ENCODE results near the gene MAGI1.
"Not testable (repeated sequence)": the region's sequence is repeated elsewhere in the genome, so short reads cannot be mapped to it uniquely, and the experiment has no call there.

The MAGI1 gene

DNA sequence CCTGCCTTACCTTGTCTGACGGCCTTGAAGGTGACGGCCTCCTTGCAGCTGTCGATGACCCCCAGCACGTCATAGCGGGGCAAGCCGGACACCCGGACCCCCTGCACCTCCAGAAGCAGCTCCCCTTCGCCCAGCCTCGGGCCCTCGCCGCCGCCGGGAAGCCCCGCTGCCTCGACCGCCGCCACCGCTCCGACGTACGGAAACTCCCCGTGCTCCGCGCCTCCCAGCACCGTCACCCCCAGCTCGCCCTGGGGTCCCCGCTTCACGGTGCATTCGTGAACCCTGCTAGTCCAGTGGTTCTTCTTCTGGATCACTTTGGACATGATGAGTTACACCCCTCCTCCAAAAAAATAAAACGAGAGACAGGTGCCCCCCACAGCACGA lies 740 bp downstream of the MAGI1 start:
- no peak for DNase-seq

DNA sequence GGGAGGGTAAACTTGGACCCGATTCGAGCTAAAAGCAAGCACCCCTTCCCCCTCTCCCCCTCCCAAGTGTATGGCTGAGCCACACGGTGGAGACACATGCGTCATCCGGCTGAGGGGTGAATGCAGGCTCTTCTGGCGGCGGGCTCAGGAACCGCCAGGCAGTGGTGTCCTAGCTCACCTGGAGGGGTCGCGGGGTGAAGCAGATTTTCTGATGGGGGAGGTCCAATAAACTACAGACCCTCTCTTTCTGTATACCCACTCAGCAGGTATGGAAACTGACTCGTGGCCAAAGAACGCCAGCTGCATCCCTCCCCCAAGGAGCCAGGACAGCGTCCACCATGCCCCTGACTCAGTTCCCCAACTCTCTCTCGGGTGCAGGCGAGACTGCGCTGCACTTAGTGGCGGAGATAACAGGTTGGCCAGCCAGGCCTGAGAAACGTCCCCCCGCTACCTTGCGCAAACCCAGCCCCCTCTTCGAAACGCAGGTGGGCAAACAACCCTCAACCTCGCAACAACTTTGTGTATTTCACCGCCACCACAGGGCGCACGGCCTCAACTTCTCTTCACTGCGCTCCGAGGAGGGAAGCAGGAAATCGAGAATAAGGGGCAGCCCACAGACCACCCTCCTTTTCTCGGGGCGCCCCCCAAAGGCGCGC lies 1.3 kb downstream of the MAGI1 start:
- no peak for DNase-seq

DNA sequence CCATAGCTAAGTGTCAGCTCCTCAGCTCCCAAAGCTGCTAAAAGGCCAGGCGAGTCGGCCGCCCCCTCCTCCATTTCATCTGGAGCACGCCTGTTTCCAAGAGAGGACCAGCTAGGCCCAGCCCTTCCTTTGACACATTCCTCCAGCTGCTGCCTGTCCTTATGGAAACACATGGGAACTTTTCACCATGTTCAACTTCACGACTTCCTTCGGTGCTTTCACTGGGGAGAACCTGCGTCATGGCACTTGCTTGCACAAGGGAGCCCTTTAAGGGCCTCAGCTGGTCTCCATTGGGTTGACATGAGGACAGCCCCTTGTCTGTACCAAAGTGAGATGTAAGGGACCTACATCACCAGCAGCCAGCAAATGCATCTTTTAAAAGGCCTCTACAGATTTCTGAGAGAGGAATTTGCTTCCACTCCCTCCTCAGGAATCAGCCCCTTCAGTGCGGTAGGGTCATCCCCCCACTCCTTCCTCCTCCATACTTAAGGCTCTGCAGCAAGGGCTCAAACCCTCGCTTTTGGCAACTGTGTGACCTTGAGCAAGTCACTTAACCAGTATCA lies 2.1 kb downstream of the MAGI1 start:
- no peak for DNase-seq

DNA sequence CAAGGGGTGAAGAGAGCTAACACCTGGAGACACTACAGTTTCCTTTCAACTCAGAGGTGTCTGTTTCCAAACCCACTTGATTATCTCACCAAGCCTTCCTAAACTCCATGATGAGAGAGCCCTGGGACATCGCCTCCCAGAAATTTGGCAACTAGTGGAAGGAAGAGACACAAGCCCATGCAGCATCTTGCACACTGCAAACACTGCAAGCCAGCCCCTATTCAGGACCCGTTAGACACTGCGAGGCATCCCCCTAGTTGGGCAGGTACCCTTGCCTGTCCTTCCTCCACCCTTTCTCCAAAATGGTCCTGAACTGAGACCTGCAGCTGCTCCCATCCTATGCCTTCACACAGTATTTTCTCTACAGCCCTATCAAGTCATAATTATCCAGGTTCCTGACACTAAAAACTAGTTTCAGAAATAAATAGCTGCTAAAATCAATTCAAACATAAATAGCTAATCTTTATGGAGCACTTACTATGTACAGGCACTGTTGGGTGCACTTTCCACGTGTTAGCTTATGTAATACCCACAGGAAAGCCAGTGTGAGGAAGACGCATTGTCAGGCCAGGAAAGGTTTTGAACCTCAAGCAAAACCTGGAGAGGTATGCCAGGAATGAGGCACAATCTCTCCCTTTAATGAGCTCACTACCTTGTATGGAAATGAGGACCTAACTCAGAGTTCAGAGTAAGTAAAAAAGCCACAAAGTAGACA lies 2.8 kb downstream of the MAGI1 start:
- no peak for DNase-seq

DNA sequence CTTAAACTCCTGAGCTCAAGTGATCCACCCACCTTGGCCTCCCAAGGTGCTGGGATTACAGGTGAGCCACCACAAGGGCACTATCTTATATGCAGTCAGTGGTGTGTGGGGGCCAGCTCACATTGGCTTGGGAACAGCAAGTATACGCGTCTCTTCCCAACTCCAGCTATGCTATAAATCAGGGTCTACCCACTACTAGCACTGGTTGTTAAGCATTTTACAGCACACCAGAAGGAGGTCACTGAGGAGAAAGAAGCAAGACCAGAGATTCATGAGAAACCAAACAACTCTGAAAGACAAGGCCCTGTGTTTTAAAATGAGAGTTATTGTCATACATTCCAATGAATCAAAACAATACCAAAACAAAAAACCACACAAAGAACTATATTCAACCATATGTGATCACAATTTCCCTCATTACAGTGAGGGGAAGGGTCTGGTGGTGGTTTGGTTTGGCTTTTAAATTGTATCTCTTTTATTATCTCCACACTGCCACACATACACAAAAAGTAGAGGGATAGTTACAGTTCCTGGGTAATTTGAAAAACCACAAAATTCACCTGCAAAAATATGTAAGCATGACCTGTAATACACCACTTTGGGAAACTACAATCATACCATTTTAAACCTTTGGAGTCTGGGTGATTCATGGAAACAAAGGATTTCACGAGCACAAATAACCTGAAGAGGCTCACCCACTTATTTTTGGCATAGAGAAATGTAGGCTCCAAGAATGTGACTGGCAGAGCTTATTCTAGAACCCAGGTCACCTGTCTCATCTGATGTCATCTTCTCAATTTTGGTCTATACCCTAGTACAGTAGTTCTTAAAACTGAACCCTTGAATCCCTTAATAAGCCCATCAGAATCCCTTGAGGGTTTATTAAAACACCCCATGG lies 5.2 kb downstream of the MAGI1 start:
- DNase-seq: no peak

DNA sequence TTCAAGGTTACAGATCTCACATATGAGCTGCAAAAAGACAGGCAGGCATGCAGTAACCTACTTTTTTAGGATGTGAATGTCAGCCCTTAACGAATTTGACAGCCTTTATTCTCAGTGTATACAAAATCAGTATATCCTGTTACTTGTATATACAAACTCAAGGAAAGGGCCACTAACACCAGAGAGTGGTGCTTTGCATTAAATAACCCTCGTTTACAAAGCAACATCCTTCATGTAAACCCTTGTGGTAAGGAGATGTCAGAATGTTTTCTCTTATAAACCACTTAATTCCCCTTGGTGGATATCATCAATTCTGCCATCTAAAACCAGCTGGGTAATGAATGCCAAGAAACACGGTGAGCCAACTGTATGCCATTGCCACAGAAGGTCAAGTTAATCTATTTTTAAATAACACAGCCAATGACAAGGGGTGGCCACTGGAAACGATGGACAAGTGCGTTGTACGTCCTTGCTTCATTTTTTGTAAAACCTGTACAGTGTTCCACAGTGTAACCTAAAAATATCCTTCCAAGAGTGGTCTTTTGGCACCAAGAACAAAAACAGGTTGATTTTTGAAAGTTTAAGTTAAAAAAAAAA lies 7.5 kb downstream of the MAGI1 start:
- DNase-seq: no peak

DNA sequence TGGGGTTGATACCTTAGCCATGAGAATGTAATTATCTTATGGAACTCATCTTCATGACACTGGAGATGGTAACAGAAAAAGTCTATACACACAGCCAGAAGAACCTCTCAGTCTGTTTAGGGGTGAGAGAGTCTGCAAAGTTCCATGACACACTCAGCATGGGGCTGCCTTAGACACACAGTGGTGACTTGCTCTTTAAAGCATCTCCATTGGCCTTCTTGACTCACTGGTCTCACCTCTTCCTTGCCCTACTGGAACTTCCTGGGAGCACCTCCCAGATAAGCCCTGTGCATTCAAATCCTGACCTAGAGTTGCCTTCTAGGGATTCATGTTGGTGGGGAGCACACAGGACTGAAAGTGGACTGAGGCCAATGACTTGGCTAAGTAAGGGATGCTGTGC lies 9.3 kb downstream of the MAGI1 start:
- DNase-seq: no peak

DNA sequence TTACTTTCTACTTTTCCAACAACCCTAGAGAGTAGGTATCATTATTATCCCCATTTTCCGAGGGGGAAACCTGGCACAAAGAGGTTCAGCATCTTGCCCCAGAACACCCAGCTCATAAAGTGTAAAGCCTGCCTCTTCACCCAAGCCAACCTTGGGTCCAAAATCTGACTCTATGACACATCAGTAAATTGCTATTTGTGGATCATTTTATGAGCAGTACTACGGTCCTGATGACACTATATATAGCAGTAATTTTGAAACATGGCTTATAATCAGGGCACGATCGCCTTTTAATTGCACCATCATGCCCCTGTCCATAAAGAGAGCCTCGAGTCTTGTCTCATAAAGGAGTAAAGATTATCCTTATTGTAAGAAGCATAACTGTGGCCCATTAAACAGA lies 9.7 kb downstream of the MAGI1 start:
- DNase-seq: no peak

DNA sequence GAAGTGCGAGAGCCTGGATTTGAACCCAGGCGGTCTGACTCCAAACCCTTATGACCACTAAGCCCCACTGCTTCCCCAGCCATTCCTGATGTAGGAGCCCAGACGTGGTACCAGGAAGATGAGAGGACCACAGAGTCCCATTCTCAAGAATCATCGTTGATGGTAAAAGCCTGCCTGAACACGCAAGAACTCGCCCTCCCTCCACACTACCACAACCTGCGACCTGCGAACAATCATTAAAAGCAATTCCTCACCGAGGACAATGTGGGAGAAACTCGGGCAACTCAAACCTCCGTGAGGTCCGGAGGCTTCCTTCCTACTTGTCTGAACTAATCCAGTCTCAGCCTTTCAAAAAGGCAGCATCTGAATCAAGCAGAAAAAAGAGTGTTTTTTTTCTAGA lies 10.3 kb downstream of the MAGI1 start:
- no peak for DNase-seq

DNA sequence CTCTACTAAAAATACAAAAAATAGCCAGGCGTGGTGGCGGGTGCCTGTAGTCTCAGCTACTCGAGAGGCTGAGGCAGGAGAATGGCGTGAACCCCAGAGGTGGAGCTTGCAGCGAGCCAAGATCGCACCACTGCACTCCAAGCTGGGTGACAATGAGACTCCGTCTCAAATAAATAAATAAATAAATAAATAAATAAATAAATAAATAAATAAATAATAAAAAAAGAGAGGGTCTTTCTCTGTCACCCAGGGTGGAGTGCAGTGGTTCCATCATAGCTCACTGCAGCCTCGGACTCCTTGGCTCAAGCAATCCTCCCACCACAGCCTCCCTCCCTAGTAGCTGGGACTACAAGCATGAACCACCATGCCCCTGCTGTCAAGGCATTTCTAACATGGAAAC lies 11.6 kb downstream of the MAGI1 start:
- not testable (repeated sequence) for DNase-seq

DNA sequence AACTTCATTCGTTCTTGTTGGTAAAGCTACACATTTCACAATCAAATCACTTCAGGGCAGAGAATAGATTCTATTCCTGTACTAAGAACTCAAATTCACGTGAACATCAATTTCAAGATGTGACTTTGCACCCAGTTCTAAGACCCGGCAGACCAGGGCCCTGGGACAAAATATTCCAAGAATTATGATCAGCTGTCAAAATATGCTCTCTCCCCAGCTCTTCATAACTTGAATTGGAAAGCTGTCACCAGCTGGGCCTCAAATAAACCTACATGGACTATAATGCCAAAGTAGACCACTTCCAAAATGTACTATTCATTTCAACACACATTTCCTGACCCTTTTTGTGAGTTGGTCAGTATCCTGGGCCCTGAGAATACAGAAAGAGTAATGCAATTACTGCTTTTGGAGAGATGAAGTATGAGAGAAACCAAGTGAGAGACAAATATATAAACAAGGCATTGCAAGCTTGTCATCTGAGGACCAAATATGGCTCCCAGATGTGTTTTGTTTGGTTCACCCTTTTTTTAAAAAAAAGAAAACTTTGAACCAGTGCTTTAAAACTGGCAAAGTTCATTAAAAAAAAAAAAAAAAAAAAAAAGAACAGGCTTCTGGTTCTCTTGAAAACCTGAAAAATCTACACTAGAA lies 14.9 kb downstream of the MAGI1 start:
- DNase-seq: no peak

DNA sequence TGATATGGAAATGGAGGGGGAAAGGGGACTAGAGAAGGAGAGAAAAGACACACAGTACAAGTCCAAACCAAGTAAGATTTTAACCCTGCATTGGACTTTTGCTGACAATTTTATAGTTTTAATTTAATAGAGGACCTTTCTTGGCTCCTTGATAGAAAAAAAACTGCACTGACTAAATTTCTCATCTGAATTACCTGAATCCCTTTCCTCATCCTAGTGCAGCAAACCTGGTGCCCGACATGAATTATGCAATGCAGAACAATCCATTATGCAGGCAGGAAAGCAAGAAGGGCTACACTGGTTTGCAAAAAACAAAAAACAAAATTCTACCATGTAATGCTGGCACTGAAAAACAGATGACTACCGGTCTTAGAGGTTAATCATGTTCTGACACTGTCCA lies 15.5 kb downstream of the MAGI1 start:
- no peak for DNase-seq

DNA sequence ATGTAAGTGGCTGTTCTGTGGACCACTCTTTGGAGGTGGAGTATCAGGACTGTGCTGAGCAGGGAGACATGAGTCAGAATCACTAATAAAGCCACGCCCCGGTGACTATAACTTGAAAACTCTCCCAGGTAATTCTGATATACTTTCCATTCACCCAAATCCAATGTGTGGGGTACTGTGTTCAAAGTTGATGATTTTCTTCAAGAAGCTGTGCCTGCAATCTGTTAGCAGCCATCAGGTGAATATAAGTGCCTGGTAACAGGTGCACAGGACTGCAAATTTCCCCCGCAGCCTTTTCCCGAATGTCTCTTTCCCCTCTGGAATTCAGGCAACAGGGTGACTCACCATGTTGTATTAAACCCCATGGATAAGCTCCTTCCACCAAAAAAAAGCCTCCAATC lies 17.0 kb downstream of the MAGI1 start:
- DNase-seq: no peak

DNA sequence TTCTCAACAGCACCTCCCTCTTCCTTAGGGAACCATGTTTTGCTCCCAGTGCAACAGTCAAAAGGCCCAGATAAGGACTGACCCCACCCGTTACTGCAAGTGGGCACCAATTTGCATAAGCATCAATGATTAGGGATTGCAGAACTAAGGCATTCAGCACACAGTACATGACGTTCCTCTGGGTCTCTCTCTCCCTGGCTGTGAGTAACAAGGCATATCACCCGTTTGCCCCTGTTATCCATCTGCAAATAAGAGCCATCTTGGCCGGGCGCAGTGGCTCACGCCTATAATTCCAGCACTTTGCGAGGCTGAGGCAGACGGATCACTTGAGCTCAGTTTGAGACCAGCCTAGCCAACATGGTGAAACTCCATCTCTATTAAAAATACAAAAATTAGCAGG lies 18.8 kb downstream of the MAGI1 start:
- DNase-seq: no peak

DNA sequence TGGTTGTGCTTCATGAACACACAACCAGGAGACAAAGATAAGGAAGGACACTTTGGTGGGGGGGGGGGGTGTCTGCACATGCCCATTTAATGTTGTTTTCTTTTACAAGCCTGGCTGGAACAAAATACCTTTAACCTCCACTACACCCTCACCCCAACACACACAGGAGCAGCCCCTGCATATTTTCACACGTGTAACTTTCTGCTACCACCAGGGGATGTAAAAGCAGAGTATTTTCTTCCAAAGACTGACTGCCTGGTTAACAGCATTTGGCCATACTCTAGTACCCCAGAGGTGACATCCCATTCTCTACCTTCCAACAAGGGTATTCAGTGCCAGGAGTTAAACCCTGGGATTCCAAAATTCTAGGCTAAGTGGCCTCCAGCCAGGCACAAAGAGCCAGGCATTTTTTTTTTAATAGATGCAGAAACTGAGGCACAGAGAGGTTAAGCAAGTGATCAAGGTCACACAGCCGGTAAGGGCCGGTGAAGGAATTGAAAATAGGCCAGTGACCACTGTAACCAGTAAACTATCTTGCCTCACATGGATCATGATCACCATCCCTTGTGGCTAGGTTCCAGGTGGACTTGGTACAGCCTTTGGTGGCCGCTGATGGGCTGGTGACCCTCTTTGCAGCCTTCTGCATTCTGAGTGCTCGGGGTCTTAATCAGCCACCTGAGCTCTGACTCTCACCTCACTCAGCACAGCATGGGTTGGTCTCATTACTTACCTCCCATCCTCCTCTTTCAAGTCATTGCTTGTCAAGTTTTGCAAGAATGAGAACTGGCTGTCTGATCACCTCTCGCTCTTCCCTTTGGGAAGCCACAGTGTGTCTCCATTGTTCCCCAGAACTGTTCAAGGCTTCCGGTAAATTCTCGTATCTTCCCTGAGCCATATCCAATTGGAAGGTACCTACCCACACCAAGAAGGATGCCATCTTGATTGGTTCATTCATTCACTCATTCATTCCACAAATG lies 20.4 kb downstream of the MAGI1 start:
- DNase-seq: no peak

DNA sequence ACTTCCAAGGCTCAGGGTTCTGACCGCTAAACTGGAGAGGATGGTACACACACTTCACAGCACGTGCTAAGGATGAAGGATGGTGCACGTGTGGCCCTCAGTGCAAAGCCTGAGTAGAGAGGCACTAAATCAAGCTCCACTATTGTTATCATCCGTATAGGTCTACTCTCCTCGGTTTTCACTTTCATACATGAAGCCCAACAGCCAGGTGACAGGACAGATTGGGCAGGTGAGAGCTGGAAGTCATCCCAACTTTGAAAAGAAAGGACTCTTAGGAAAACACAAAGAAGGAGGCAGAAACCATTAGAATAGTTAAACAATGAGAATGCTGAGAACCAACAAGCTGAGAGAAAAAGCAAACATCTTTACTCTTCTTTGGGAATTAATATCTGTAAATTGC lies 21.1 kb downstream of the MAGI1 start:
- no peak for DNase-seq

DNA sequence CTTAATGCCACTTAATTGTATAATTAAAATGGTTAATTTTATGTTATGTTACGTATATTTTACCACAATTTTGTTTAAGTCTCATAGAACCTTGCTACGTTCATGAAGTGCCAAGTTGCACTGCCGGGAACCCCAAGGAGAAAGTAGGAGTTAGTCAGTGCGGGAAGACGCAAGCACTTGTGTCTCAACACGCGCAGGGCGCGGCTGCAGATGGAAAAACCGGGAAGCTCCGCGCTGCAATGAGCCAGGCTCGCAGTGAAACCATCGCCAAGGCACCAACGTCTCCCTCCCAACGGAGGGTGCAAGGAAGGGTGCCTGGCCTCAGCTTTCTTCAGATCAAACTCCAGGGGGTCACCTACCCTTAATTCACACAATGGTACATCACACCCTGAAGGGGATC lies 21.6 kb downstream of the MAGI1 start:
- no peak for DNase-seq

DNA sequence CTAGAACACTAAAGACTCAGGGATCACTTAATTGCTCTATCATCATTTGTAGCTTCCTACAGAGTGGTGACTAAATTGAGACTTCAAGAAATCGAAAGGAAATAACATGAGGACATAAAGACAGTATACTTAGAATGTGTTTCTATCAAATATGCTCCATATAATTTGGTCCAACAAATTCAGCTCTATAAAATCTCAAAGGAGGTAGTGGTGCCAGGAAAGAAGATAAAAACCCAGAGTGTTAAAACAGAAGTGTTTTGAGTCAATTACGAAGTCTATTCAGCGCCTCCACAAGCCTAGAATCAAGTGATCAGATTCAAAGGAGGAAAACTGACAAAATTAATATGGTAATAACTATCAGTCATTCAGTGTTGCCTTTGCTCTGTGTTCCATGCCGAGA lies 22.9 kb downstream of the MAGI1 start:
- no peak for DNase-seq

DNA sequence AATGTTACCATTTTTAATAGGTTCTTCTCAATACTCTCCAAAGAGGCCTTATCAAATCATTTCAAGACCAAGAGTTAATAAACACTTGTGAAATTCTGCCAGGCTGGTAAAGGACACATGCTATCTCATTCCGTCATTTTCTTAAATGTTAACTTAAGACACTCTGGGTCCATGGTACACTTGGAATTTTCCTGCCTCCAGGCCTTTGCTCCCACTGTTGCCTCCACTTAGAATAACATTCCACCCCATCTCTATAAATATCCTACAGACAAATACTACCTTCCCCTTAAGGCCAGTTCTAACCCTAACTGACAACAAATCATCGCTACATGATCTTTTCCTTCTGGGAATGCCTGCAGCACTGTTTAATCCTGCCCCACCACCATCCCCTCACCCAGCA lies 24.1 kb downstream of the MAGI1 start:
- DNase-seq: no peak

DNA sequence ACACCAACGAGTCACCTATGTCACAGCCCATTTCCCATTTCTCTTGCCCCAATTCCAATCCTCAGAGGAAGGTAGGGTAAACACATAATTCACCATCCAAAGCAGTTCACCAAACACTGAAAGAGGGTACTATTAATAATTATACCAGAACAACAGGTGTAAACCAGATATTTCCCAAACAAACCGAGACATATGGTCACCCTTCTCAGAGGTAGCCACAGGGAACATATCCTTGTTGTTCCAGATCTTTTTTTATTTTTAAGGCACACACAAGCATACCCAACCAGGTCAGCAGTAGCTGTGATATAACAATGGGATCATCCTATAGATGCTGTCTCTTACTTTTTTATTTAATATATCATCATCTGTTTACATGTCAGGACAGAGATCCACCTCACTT lies 24.7 kb downstream of the MAGI1 start:
- DNase-seq: no peak

DNA sequence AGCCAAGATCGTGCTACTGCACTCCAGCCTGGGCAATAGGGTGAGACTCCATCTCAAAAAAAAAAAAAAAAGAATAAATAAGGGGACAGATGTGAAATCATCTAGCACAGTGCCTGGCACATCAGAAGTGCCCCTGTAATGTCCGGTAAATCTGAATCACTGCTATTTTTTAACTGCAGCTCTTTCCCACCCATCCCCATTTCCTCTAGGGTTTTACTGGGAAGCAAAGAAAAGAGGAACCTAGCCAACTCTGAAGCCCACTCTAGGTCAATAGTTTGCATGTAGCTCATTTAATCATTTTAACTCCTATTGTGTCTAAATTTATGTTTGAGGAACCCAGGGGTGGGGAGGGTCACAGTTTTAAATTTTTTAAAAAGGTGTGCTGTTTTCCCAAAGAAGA lies 26.0 kb downstream of the MAGI1 start:
- DNase-seq: no peak
